ENCODE data around the gene NDUFB5. TPM values are rescaled to one million over a fixed set of nuclear protein-coding genes. Genes with fewer than 3 reads are reported as not detected.
A peak's percentile ranks its signal among the peaks of the same experiment; 100 is the strongest.

NDUFB5 gene
- total RNA-seq, 1 experiment from 2014 or later = 78.9 TPM

GRCh38 chr3:179651687-179652446 is 47.3 kb downstream of the NDUFB5 start:
- Mint-ChIP-seq H3K9me3 (no peaks in the 10 kb centered on the region), H3K4me3 (peak overlapping the region; percentile 81 to 84), H3K36me3 (ENCODE audit: insufficient read depth in 1 of 3, low read depth in 3 of 3) (peaks cover 5 to 16% (median 13%) of the 10 kb centered on the region in 3 experiments; a peak in 5 of 7 replicates), H3K27me3 (ENCODE audit: low read depth) (no peaks in the 10 kb centered on the region), H3K27ac (peak overlapping the region; percentile 29 to 79 (median 57); a peak in 4 of 7 replicates), H3K4me1 (peaks cover 24 to 26% of the 10 kb centered on the region in 2 experiments)
- no peak overlapping the region for H4K91ac ChIP-seq (ENCODE audit: insufficient read length, low read depth, low read length)
- no peaks in the 10 kb centered on the region for H3K4me1 ChIP-seq (ENCODE audit: insufficient read depth, low read length)
- H3K4ac ChIP-seq (ENCODE audit: low read depth, low read length) = no peak overlapping the region
- H3K79me1 ChIP-seq (ENCODE audit: insufficient read depth, low read depth, low read length, poor library complexity, severe bottlenecking) = no peaks in the 10 kb centered on the region
- no peak for DNase-seq
- no peaks in the 10 kb centered on the region for H3K9me3 ChIP-seq (ENCODE audit: control insufficient read depth, low read depth, low read length)
- H3K27ac ChIP-seq (ENCODE audit: insufficient read length, low read depth, low read length) = no peak overlapping the region
- H4K5ac ChIP-seq (ENCODE audit: insufficient read length, low read depth, low read length) = no peak overlapping the region
- no peak overlapping the region for H2AK5ac ChIP-seq (ENCODE audit: insufficient read length, low read length)
- no CpG with 5 or more reads among the region's 11 CpGs for WGBS (ENCODE audit: extremely low coverage, insufficient read length, low lambda C conversion rate)
- H3K23me2 ChIP-seq (ENCODE audit: insufficient read length, low read depth, low read length, poor library complexity, severe bottlenecking) = peaks cover 16% of the 10 kb centered on the region
- H2BK5ac ChIP-seq (ENCODE audit: insufficient read length, low read length) = no peak overlapping the region
- no peak overlapping the region for H3K23ac ChIP-seq (ENCODE audit: insufficient read length, low read depth, low read length)
- no peak overlapping the region for H2BK20ac ChIP-seq (ENCODE audit: low read depth, low read length, poor library complexity, severe bottlenecking)
- H2BK120ac ChIP-seq (ENCODE audit: low read depth, low read length, poor library complexity, severe bottlenecking) = no peak overlapping the region
- H3K79me2 ChIP-seq (ENCODE audit: insufficient read depth, low read length) = peaks cover 15% of the 10 kb centered on the region; the same call in 1 of the 2 replicates
- no peaks in the 10 kb centered on the region for H3K27me3 ChIP-seq (ENCODE audit: insufficient read depth, low read length)
- no peak for TF ChIP-seq CTCF (conservative IDR thresholded peaks at IDR 0.05)
- H3K9ac ChIP-seq (ENCODE audit: extremely low read depth, insufficient read length, low read length) = peak overlapping the region; percentile 81
- H3K14ac ChIP-seq (ENCODE audit: insufficient read depth, low read length) = no peak overlapping the region
- H4K20me1 ChIP-seq (ENCODE audit: control insufficient read depth, insufficient read depth, insufficient read length) = no peaks in the 10 kb centered on the region
- no peak overlapping the region for H3T11ph ChIP-seq (ENCODE audit: low read length)
- H4K8ac ChIP-seq (replicated peaks; ENCODE audit: insufficient read length, low read depth, low read length) = no peak overlapping the region
- peak overlapping the region; percentile 98 for H2AFZ ChIP-seq (ENCODE audit: low read length)
- H3K4me2 ChIP-seq (ENCODE audit: insufficient read depth, insufficient read length, low read length) = peak overlapping the region; percentile 71
- no peak overlapping the region for H2BK12ac ChIP-seq (ENCODE audit: insufficient read length, low read depth, low read length)
- H3K56ac ChIP-seq (ENCODE audit: insufficient read length, low read depth, low read length) = no peak overlapping the region
- no peak overlapping the region for H2BK15ac ChIP-seq (ENCODE audit: low read depth, low read length)
- H3K18ac ChIP-seq (ENCODE audit: insufficient read length, low read depth, low read length) = no peak overlapping the region

Data from H9 (cell line).